GM18511 (cell line): Measurements from ENCODE around the gene SLC4A1.

Experiments used
- ATAC-seq: cut with Tn5 transposase; IDR thresholded peaks from one replicate; pipeline ENCODE4 v1.9.1; 2021; ENCODE audit warnings: mild to moderate bottlenecking, moderate library complexity; ENCODE audit not compliant: unreplicated experiment

SLC4A1 gene

GRCh38 chr17:44267818-44268490, at the start of gene SLC4A1:
Gene SLC4A1, minus strand, starts transcription at chr17:44268135. Its CDS starts 5,269 bp downstream, at chr17:44262866.
- no peak for ATAC-seq

GRCh38 chr17:44317545-44317944, 49.6 kb upstream of the SLC4A1 start:
- ATAC-seq: no peak

GRCh38 chr17:44315760-44316731, 48.1 kb upstream of the SLC4A1 start:
- ATAC-seq: no peak

DNA sequence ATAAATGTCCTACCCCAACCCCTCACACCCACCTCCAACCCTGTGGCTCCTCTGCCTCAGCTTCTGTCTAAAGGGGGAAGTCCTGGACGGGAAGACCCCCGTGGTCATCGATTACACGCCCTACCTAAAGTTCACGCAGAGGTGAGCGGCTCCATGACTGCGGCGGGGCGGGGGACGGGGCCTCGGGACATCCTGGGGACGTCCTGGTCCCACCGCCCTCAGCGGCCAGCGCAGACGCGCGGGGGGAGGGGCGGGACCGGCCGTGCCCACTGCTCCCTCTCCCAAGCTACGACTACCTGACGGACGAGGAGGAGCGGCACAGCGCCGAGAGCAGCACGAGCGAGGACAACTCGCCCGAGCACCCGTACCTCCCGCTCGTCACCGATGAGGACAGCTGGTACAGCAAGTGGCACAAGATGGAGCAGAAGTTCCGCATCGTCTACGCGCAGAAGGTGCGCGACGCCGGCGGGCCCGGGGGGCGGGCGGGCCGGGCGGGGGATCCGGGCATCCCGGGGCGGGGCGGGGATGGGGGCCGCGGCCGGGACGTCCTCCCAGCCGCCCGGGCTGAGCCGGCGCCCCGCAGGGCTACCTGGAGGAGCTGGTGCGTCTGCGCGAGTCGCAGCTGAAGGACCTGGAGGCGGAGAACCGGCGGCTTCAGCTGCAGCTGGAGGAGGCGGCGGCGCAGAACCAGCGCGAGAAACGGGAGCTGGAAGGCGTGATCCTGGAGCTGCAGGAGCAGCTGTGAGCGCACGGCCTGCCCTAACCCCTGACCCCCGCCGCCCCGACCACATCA, 47.1 kb upstream of the SLC4A1 start:
- no peak for ATAC-seq

- no peak for ATAC-seq
Measured at GRCh38 chr17:44314524-44314868, 46.6 kb upstream of the SLC4A1 start.

GRCh38 chr17:44314031-44314430, 46.1 kb upstream of the SLC4A1 start:
- ATAC-seq: no peak

DNA sequence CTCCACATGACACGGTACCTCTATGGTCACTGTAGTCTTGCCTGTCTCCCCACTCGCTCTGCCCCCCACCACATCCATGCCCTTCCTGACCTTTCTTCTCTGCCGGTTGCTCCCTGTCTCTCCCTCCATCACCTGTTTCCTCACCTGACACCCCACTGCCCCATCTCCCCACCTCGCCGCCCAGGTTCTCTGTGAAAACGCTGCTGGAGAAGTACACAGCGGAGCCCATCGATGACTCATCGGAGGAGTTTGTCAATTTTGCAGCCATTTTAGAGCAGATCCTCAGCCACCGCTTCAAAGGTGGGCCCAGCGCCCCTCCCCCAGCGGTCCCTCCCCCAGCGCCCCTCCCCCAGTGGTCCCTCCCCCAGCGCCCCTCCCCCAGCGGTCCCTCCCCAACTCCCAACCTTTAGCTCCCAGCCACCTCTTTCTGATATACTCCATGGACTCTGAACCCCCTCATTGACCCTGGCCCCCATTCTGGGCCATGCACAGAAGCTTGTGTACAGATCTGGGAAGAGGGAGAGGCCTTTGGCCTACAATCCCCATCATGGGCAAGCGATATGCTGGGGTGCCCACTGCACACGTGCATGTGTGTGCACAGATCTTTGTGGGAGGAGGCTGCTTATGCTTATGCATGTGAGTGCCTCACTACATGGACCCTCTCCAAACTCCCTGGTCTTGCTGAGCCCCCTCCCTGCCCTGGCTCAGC, 44.6 kb upstream of the SLC4A1 start:
- ATAC-seq: no peak

DNA sequence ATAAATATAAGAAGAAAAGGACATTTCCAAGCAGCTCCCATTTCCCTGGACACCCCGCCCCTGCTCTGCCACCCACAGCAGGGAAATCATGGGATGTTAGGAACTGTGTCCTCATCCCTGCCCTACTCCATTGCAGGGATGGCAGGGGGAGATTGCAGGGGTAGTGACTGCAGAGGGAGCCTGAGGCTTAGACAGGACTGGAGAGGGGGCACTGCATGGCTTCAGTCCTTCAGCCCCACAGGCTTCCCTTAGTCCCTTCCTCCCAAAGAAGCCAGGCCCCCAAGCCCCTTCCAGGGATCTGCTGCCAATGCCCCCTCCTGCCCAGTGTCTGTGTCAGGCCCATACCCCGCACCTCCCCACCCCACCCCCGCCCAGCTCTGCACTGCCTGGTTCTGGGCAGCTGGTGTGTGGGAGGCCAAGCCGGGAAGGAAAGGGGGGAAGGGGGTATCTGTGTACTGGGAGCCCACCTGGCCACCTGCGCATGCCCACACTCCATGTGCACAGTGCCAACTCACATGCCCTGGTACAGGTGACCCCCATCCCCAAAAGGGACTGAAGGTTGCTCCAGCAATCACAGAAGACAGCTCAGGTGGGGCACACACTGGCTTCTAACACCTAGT, 43.7 kb upstream of the SLC4A1 start:
- no peak for ATAC-seq

- ATAC-seq: no peak
Measured at GRCh38 chr17:44310609-44311376, 42.9 kb upstream of the SLC4A1 start.

GRCh38 chr17:44310188-44310587, 42.3 kb upstream of the SLC4A1 start:
- no peak for ATAC-seq

DNA sequence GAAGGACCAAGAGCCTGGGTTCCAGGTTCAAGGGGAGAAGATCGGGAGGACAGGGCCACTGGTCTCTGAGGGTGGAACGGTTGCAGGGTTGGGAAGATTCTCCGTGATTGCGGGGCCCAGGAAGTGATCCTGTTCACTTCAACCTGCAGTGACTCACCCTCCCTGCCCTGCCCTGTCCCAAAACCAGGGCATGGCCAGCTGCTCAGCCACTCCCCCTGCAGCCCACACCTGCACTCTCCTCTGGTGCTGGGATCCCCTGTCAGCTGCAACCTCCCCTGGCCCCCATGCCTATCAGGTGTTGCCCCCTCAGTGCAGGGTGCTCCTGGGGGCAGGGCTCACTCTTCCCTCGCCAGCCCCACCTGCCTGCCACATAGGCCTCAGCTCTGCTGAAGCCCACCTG, 41.5 kb upstream of the SLC4A1 start:
- ATAC-seq: no peak

DNA sequence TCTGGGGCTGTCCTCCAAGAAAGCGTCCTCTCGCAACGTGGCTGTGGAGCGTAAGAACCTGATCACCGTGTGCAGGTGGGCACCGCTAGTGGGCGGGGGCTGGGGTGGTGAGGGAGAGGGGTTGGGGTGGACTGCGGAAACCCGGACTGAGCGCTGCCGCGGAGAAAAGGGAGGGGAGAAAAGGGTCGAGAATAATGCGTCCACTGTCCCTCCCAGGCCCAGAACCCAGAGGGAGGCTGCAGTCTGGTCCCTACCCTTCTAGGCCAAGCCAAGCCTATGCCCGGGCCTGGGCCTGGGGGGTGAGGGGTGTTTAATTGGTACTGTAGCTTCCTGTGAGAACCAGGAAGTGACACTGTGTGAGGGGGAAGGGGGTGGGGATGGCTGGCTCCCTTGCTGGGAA, 40.9 kb upstream of the SLC4A1 start:
- ATAC-seq: no peak

DNA sequence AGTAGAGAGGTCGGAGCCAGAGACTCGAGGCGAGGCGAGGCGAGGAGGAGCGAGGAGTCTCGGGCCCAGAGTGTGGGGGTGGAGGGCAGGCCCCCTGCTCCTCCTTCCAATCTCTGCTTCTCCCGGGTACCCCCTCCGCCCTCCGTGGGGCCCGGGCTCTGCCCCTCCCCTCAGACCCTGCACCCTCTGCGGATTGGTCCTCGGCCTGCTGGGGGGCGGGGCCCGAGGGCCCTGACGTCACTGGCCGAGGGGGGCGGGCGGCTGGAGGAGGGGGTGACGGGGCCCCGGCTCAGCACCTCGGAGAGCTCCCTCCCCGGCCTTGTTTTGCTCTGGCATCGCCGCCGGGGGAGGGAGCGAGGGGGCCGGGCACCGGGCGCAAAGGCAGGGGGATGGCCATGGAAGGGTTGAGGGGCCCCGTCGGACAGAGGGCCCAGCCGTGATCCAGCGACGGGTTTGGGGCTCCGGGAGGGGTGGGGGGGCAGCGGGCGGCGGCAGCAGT, 40.4 kb upstream of the SLC4A1 start, which contains the start of gene RUNDC3A:
Gene RUNDC3A (plus strand): TSS at position 282 of the 499 bp plus-strand sequence. CDS start 232 bp downstream, outside the sequence.
- no peak for ATAC-seq

DNA sequence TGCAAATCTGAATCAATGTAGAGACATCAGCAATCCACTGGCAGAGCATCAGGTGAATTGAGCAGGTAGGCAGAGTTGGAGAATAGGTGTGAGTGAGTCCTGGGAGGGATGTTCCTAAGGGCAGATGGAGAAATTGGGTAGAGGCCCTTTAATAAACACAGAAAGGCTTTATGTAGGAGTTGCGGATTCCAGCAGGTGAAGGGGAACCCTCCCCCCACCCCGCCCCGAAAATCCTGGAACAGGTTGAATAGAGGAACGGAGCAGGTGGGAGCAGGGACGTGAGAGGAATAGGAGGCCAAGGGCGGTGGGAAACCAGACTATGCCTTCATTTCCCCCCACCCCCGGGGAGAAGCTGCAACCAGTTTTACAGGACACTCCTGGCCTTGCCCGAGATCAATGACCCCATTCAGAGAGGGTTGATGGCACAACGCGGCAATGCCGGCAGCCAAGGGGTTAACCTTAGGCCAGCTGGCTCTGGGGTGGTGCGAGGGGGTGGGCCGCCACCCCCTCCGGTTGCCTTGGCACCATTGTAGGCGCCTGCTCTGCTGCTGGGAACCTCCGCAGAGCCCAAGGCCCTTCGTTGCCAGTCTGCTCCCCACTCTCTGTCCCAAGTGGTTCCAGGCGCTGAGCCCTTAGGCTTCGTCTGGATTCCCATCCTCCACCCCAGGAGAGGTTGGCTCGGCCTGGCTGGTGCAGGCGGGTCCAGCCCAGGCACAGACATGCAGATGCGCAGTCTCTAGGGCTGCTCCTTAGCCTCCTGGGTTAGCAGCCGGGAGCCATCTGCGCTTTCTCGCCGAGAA, 39.7 kb upstream of the SLC4A1 start:
- ATAC-seq: no peak

DNA sequence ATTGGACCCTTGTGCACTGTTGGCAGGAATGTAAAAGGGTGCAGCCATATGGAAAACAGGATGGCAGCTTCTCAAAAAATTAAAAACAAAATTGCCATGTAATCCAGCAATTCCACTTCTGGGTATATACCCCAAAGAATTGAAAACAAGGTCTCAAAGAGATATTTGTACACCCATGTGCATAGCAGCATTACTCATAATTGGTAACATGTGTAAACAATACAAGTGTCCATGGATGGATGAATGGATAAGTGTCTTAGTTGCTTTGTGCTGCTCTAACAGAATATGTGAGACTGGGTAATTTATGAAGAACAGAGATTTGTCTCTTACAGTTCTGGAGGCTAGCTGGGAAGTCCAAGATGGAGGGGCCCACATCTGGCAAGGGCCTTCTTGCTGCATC, 36.7 kb upstream of the SLC4A1 start:
- no peak for ATAC-seq

- no peak for ATAC-seq
Measured at GRCh38 chr17:44297975-44298374, 30.0 kb upstream of the SLC4A1 start.

DNA sequence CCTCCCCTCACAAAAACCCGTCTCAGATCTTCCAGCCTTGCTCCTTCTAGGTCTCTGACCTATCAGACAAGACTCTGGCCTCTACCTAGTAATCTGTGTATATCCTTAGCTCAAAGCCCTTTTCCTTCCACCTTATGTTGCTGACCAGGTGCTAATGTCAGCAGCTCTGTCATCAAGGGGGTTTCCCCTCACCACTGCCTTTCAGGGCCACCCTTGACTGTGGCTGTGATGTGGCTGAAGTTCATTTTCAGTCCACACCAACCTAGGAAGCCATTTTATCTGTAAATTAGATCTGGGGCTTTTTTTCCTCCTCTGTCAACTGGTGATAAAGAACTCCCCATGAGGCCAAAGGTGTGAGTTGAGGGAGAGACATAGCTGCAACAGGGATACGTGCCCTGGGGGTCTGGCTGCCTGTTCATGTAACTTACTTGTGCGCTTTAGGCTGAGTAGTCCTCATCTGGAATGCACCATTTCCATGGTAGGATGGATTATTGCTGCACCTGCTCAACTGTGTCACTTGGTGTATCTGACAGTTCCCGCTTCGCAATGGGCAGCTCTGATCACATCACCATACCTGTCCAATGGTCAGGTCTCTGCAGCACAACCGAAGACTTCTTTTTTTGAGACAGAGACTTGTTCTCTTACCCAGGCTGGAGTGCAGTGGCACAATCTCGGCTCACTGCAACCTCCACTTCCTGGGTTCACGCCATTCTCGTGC, 25.7 kb upstream of the SLC4A1 start:
- ATAC-seq: no peak

- ATAC-seq: no peak
Measured at GRCh38 chr17:44287651-44288050, 19.7 kb upstream of the SLC4A1 start.
